Activated effector memory CD4-positive, alpha-beta T cell treated with Interleukin-2 at 50 U/mL for 16 hours (primary cell): Measurements from ENCODE around the gene CPED1.

ENCODE experiments used
- DNase-seq: peaks from one replicate; pipeline ENCODE4 v3.0.0-alpha.2; 2020

The CPED1 gene

DNA sequence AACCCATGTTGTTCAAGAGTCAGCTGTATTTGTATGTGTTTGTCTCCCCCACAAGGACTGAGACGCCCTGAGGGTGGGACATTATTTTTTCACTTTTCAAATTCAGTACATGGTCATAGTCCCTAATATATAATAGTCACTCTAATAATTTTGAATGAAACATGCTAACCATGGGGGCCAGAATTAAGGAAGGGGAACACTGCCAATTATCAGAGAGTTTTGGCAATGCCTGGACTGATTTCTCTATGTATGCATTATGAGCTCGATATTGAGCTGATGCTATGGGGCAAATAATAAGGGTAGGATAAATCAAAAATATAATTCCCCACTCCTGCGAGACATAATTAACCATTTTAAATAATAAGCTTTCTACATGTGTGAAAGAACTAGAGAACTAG lies 87.4 kb downstream of the CPED1 start:
- no peak for DNase-seq

DNA sequence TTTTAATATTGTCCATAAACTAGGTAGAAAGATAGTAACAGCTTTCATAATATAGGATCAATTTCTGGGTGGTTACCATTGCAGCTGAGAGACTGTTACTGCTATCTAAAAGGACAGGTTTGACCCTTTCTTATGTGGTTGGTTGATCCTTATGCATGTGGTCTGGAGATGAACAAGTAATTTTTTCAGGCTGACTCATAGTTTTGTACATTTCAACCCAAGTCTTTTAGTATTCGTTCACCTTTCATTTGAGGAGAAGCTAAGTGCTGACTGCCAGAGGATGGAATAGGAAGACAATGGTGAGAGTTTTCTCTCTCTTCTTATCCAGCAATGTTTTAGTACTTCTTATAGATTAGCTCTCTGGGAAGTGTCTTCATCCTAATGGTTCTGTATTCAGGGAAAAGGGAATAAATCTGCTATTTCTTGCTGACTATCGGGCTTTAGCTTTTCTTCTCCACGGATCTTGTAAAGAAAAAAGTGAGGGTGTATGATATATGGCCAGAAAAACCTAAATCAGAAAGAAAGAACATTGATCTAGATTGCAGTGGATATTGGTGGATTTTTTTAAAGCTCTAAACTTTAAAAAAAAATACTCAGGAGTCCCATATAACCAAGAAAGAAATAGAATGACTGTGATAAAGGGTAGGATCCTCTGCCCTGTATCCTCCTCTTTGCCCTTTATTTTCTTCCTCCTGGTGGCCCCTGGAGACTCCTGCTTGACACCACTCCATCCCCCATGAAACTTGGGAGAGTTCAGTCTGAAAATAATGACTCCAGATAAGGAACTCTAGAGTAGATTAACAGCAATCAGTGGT lies 88.0 kb downstream of the CPED1 start:
- DNase-seq: no peak

DNA sequence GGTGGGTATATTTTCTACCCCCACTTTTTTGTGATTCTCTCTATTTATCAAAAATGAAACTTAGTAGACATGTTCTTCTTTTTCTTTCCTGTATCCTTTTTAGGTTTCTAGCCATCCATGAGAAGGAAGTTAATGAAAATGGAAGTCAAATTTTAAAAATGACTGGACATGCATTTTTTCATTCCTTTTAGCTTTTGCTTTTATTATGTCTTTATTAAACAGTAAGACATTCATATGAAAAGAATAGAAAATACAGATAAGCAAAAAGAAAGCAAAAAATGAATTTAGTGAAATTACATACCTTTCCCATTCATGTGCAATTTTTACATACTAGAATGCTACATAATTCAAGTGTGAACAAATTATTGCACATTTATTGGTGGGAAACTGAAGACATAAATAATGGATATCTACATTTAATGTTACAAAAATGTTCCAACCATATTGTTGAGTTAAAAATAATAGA lies 88.7 kb downstream of the CPED1 start:
- no peak for DNase-seq

DNA sequence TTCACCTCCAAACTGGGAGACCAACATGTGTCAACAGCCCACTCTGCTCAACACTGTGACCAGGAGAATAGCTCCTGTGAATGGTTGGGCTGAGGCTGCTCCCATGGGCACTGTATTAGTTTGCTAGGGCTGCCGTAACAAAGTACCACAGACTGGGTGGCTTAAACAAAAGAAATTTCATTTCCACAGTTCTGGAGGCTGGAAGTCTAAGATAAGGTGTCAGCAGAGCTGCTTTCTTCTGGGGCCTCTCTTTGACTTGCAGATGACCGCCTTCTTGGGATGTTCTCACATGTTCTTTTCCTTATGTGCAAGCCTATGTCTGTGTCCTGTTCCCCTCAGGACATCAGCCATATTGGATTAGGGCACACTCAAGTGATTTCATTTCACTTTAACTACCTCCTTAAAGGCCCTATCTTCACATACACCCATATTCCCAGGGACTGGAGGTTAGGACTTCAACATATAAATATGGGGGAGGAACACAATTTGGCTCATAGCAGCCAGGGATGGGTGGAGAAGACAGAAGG lies 90.3 kb downstream of the CPED1 start:
- DNase-seq: no peak

DNA sequence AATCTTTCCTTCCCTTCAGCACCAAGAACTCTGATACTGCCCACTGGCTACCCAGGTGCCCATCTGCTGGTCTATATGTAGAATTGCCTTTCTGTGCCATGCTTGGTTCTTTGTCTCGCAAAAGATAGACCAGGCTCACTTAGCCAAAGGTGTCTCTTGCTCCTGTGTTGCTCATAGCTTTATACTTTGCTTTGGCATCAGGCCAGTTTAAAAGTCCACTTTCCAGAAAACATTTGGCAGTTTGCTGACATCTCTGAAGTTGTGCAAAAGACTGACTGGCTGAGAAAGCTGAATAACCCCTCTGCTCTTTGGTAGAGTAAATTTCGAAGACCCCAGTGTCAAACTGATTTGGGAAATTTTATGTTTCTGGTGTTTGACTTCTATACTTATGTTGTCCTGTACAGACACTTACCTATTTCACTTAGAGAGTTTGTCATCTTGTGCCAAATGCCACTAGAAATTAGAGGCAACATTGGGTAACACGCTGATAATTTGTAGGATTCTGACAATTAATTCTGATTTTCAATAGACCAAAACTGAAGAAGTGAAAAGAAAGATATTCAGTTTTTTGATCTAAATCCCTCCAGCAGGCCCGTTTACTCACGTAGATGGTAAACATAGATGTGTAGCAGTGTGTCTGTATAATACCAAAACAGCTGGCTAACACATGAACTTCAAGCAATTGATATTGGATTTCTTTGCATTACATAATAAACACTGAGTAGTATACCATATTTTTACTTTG lies 91.1 kb downstream of the CPED1 start:
- DNase-seq: no peak

DNA sequence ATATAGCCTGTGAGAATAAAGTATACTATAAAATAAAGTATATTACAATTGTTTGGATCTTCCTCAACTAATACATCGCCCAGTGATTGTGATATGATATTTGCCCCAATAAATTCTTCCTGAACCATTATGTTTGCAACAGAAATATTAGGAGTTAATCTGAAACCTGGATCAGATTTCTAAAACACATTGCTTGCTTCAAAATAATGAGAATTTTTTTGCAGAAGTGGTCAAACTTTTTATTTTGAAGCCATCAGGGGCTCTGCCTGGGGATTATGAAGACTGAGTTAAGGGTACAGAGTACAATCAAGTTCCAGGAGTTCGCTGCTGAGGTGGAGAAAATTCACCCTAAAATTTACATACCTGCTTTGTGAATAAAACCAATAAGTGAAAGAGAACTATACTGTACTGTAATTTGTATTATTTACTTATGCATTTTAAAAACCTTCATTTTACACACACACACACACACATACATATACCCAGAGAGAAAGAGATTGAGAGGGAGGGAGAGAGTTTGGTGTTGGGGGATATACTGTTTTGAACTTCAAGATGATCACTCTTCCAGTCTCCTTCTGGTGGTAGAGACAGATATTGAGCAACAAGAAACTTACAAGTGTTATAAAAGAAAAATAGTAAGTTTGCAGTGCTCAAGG lies 91.9 kb downstream of the CPED1 start:
- no peak for DNase-seq

DNA sequence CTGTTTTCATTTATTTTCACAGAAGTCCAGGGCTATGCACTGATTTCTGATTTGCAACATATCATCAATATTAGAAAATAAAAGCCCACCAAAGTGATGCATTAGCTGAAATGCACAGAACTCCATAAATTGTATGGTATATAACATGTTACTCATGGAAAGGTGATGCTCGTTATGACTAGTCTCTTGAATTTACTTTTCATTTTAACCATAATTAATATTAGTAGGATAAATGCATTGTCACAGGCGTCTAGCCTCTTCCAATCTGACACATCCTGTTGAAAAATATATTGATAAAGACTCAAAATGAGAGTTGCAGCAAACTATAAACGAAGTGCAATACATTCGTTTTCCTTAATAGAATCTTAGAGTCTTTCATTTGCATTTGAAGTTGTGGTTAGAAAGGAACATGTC lies 92.4 kb downstream of the CPED1 start:
- DNase-seq: no peak

DNA sequence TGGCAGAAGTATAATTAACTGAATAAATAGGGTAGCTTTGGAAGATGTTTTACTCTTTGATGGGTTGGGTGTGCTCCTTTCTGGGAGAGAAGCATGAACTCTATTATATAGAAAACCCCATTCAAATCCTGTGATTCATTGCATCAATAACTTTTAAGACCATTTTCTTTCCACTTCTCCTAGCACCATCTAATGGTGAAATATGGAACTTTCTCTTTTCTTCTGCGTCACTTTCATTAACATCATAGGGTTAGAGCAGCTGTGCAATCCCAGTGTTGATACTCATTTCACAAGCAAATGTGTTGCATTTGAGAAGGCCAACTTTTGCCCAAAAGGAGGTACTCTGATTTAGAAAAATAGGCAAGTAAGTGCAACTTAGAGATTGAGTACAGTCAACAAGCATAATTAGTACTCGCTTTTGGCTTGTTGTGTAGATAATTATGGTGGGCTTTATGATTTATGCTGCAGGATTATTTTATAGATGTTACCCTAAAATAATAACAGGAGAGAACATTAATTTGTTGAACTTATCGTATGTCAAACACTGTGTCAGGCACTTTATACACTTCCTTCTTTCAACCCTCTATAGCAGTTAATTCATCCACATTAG lies 92.9 kb downstream of the CPED1 start:
- DNase-seq: no peak

DNA sequence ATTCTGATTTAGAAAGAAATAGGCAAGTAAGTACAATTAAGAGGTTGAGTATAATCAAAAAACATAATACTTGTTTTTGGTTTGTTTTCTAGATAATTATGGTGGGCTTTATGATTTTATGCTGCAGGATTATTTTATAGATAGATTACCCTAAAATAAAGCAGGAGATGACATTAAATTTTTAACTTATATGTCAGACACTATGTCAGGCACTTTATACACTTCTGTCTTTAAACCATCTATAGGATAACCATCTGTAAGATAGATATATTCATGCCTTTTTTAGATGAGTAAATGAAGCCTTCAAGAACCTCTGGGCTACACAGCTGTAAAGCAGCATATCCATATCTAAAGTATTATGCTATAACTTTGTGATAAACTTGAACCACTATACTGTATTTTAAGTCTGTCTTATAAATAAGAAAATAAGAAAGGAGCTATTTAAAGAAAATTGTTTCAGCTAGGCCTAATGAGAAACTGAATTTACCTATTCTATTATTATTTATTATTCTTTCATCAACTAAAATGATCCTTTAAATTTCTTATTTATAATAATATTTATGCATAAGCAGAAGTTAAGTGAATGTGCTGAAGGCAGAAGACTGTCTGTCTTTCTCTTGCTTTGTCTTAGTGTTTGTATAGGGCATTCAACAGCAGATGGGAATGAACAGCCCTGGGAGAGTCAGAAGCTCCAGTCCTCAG lies 94.0 kb downstream of the CPED1 start:
- no peak for DNase-seq

DNA sequence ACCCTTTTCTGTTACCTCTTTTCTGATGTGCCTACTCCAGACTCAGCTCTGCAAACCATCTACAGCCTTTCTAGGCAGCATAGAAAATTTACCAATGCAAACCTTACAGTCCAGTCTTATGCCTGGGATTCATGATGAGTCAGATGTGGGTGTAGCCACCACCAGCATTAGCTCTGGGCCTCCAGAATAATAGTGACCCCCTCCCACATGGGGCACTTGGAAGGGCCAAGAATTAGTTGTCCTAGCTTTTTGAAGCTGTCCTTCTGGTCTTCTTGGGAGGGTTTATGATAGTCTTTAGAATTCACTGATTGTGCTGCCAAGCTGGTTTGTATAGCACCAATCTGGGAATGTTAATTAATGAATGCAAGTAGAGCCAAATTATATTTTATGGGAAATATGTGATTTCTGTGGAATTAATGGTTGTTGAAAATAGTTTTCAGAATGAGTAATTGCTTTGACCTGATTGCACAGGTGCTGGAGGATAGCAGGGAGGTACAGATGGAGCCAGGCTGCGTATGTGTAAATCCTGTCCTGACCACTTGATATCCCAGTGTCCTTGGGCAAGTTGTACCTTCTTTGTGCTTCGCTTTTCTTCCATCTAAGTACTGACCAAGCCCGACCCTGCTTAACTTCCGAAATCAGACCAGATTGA lies 94.8 kb downstream of the CPED1 start:
- DNase-seq: no peak

DNA sequence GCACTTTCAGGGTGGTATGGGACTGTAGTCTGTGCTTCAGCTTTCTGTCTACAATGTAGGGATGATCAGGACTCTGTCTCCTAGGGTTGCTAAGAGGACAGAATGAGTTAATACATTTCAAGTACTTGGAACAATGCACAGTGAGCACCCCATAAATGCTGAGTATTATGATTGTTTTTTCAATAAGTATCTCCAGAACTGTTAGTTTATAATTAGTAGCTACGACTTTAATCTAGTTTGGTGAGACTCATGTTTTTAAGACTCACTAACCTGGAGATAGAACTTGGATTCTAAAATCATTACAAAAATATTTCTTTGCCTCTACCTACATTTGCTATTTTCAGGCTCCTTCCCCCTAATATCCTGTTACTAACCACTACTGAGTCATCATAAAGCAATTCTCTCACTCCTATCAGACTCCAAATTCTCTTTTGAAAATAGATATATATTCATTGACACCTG lies 95.3 kb downstream of the CPED1 start:
- no peak for DNase-seq

DNA sequence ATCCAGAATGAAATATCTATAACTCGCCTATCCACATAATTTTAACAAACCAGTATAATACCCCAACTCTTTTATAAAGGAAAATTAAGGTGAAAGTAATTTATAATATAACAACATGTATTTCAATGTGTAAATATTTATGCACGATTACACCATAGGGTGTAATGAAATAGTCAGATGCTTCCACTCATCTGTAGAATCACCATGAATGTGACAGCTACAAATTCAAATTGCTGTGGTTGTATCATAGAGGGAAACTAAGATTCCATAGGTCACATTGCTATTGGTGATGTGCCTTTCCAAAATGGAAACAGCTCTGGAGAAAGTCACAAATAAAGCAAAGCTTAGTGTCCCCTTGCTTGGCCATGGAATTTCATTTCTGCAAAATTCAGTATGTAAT lies 95.7 kb downstream of the CPED1 start:
- no peak for DNase-seq

DNA sequence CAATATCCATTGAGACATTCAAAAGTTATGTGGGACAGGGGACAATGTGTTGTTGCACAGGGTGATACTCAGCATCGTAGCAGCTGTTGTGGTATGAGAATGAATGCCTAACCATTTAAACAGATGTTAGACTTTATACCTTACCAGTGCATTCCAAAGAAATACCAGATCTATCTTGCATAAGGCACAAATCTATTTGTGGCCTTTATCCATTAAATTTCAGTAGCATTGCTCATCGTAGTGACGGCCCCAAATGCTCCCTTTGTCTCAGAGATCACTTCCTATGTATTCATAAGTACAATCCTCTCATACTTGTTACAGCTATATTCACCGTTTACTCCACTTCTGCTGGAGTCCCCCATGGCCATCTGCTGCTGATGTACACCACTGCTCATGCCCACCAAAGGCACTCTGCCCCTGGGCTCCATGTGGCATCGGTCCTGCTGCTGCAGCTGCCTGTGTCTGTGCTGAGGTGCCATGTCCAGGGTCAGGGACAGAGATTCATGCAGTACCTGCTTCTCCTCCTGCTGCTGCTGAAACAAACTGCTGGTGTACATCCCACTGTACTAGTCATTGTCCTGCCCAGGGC lies 96.3 kb downstream of the CPED1 start:
- no peak for DNase-seq

DNA sequence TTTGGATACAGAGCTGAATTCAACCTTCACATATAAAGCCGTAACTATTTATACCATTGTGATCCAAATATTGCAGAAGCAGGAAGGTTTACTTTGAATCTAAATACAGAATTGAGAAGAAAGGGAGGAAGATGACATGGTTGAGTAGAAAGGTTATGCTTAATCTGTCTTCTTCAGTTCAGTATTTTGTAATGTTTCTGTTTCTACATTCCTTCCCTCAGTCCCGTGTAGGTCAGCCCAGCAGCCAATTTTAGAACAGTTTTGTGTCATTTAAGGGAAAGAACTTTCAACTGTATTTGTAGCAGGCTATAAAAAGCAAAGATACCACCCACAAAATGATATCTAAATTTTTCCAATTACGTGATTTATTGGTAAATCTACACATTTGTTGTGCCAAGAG lies 97.4 kb downstream of the CPED1 start:
- DNase-seq: no peak

DNA sequence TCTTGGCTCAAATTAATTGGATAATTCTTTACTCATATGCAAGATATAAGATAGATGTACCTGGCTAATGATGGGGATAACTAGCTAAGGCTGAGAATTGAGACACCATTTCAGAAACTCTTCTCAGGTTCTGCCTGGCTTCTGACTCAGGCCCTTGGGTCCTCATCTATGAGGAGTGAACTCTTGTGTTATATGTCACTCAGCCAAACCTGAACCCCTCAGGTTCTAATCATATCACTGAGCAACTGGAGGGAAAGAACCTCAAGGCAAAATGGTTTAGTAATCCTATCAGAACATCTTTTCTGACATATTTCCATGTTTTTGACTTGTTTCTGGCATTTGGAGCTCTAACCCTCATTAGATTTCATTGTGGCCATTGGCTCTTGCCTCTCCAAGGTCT lies 100.4 kb downstream of the CPED1 start:
- no peak for DNase-seq

DNA sequence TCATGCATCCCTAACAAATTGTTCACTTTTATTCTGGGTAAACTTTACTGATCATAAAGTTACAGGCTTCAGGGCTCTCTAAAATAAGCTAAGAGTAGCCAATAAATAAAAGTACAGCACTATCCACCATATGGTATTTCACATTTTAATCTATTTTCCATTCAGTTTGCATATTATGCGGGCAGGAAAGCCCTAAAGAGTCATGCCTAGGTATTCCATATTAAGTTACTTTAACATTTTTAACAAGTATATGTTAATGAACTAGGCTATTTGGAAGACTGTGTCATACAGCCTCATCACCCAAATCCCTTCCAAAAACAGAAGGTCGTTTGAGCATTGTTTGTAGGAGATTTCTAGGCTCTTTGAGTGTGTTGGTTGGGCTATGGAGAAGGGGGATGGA lies 106.3 kb downstream of the CPED1 start:
- no peak for DNase-seq

DNA sequence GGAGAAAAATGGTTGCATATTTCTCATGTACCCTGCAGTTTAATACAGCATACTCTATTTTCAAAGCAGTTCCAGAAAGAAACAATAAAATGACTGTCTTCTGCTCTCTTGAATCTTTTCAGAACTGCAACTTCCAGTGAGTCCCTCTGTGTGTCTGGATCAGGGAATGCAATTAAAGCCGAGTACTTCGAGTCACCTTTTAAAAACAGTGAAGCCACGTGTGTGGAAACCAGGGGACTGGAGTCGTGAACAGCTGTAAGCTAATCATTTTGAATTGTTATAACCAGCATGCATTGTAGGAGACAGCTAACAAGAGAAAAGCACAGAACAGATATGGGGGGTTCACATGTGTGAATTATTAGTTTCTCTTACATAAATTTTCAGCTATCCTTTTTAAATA lies 109.1 kb downstream of the CPED1 start:
- no peak for DNase-seq

DNA sequence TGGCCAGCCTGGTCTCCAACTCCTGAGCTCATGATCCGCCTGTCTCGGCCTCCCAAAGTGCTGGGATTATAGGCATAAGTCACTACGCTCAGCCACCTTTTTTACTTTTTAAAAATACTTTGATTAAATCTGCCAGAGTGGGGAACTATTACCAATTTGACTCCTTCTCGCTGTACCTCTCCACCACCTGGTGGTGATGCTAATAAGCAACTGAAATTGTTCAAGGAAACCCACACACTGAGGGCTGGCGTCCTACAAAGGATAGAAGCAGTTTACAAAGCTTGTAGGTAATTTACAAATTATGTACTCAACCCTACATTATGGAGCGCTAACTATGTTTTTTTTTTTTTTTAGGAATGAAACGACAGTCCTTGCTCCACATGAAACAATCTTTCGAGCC lies 111.1 kb downstream of the CPED1 start:
- no peak for DNase-seq

DNA sequence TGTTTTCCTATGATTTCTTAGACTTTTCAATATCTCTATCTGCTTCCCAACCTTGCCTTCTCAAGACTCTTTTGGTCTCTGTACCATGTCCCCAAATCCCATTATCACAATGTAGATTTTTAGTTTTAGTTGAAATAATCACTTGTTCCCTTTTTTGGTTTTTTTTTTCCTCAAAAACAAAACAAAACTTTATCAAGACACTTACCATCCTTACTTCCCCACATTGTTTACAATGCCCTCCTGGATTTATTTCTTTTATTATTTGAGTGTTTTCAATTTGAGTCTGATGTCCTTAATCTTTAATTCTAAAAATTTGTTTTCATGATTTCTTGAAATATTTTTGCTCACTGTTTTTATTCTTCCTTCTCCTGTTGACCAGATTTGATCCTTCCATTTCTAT lies 112.6 kb downstream of the CPED1 start:
- DNase-seq: no peak

DNA sequence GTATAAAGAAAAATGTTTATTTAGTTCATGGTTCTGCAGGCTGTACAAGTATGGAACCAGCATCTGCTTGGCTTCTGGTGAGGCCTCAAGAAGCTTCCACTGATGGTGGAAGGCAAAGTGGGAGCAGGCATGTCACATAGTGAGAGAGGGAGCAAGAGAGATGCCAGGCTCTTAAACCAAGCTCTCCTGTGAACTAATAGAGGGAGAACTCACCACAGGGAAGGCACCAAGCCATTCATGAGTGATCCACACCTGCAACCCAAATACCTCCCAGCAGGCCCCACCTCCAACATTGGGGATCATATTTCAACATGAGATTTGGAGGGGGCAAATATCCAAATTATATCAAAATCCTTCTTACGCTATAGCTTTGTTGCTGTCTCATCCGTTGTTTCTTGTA lies 113.1 kb downstream of the CPED1 start:
- no peak for DNase-seq

DNA sequence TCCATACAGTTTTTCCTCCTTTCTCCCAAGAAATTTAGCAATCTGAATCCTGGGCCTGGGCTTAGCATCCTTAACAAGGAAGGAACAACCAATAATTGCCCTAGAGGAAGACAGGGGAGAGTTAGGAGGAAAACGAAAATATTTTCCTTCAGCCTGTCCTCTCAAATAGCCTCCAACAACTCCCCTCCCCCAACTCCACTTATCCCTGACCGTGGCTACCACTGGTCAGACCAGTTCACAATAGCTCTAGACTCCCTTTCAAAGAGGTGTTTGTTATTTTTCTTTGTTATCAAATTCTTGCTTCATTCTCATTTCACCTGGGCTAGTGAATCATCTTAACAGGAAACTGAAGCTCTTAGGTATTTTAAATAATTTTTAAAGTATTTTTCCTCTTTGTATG lies 114.1 kb downstream of the CPED1 start:
- DNase-seq: no peak

DNA sequence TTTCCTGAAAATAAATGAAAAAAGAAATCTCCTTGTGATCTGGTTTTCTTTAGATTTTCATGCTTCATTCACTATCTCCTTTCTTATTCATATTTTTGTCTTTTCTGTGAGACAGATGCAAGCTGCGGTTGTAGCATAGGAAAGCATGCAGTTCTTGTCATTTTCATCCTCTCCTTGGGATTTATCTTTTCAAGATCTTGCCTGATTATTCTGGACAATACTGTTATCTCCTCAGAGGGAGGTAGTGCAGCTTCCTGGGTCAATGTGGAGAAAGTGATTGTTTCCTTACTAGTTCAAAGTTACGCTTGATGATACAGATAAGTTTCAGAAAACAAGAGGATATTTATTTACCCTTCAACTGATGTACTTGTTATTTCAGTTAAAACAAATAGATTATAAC lies 114.6 kb downstream of the CPED1 start:
- DNase-seq: no peak
